Large intestine (tissue), 12 donors: ENCODE measurements around the gene CCSER2. TPM values are rescaled to one million over a fixed set of nuclear protein-coding genes. Genes with fewer than 3 reads are reported as not detected.
"Not testable (repeated sequence)": the region's sequence is repeated elsewhere in the genome, so short reads cannot be mapped to it uniquely, and the experiment has no call there.

Experiments used
- DNase-seq, 2 donors: peaks; one replicate each; pipeline versions ENCODE4 v3.0.0 to v3.0.0-alpha.2; 2013
- H3K27ac ChIP-seq: one replicate; pipeline ENCODE4 v1.5.1; 2013; ENCODE audit warnings: low read length
- H3K27me3 ChIP-seq: 2 replicates; pipeline ENCODE4 v1.6.1; 2013; ENCODE audit warnings: low read length; ENCODE audit not compliant: control insufficient read depth, insufficient read depth
- H3K36me3 ChIP-seq: 2 replicates; pipeline ENCODE4 v1.6.1; 2013; ENCODE audit warnings: low read length; ENCODE audit not compliant: control insufficient read depth, insufficient read depth
- H3K4me1 ChIP-seq: one replicate; pipeline ENCODE4 v1.6.1; 2013; ENCODE audit warnings: low read length; ENCODE audit not compliant: control insufficient read depth, insufficient read depth
- H3K4me3 ChIP-seq: one replicate; pipeline ENCODE4 v1.5.1; 2013; ENCODE audit warnings: low read length
- H3K9me3 ChIP-seq: one replicate; pipeline ENCODE4 v1.6.1; 2013; ENCODE audit warnings: mild to moderate bottlenecking, low read depth, low read length, moderate library complexity; ENCODE audit not compliant: control insufficient read depth
- WGBS: methylation state at CpG from one replicate; pipeline ENCODE4 v1.1.5; 2013; ENCODE audit warnings: low lambda C conversion rate; ENCODE audit not compliant: insufficient coverage; 5-methylcytosine and 5-hydroxymethylcytosine counted together
- long read RNA-seq, 11 donors: transcript quantifications; one replicate each; lab custom pipeline, GENCODE V29; 2026
- polyA plus RNA-seq: library from polyadenylated mRNA; unstranded; fragments of 120-200 nt; gene quantifications from one replicate; pipeline ENCODE4 v1.2.1, GENCODE V29; 2013

Gene CCSER2
- polyA plus RNA-seq = 16.9 TPM
- long read RNA-seq, donor 1, full-length matches to known transcripts = 1 of 1 reads
- long read RNA-seq, donor 1, partial matches to known transcripts = 0 of 1 reads
- long read RNA-seq, donor 1, other reads (novel, unspliced or antisense) = 0 of 1 reads
- long read RNA-seq, donor 2, full-length matches to known transcripts = 2 of 2 reads
- long read RNA-seq, donor 2, partial matches to known transcripts = 0 of 2 reads
- long read RNA-seq, donor 2, other reads (novel, unspliced or antisense) = 0 of 2 reads
- long read RNA-seq, donor 3 = 0 reads
- long read RNA-seq, donor 4 = 0 reads
- long read RNA-seq, donor 5 = 0 reads
- long read RNA-seq, donor 6 = 0 reads
- long read RNA-seq, donor 7, full-length matches to known transcripts = 3 of 3 reads
- long read RNA-seq, donor 7, partial matches to known transcripts = 0 of 3 reads
- long read RNA-seq, donor 7, other reads (novel, unspliced or antisense) = 0 of 3 reads
- long read RNA-seq, donor 8, partial matches to known transcripts = 0 of 1 reads
- long read RNA-seq, donor 8, other reads (novel, unspliced or antisense) = 0 of 1 reads
- long read RNA-seq, donor 9, partial matches to known transcripts = 0 of 1 reads
- long read RNA-seq, donor 9, other reads (novel, unspliced or antisense) = 0 of 1 reads
- long read RNA-seq, donor 10, full-length matches to known transcripts = 5 of 5 reads
- long read RNA-seq, donor 10, partial matches to known transcripts = 0 of 5 reads
- long read RNA-seq, donor 10, other reads (novel, unspliced or antisense) = 0 of 5 reads
- long read RNA-seq, donor 11 = 0 reads

- Histone ChIP-seq H3K27ac (peak within 1 kb of the TSS; percentile 76), H3K4me1 (peaks cover 7% of the 10 kb centered on the region), H3K4me3 (peak within 1 kb of the TSS; percentile 68), H3K27me3 (no peaks in the 10 kb centered on the region), H3K9me3 (no peaks in the 10 kb centered on the region), H3K36me3 (no peaks in the 10 kb centered on the region)
- DNase-seq = peak; percentile 93 to 94
- WGBS = no CpG with 5 or more reads among the region's 104 CpGs
Observed at GRCh38 chr10:84328418-84329195, at the start of gene CCSER2. Gene CCSER2 (plus strand): TSS chr10:84328589. CDS start chr10:84371053, 42,464 bp downstream.

- not testable (repeated sequence) for H3K4me1 ChIP-seq, H3K27ac ChIP-seq, H3K36me3 ChIP-seq, H3K9me3 ChIP-seq, H3K27me3 ChIP-seq, DNase-seq, H3K4me3 ChIP-seq
- WGBS = no CpG with 5 or more reads among the region's 31 CpGs
Observed at GRCh38 chr10:84279876-84280475, 48.4 kb upstream of the CCSER2 start.

- Histone ChIP-seq H3K36me3 (no peaks in the 10 kb centered on the region), H3K27me3 (no peaks in the 10 kb centered on the region), H3K4me1 (no peaks in the 10 kb centered on the region), H3K9me3 (no peaks in the 10 kb centered on the region), H3K4me3 (no peak overlapping the region), H3K27ac (no peak overlapping the region)
- DNase-seq = no peak
Observed at GRCh38 chr10:84286695-84287094, 41.7 kb upstream of the CCSER2 start.

GRCh38 chr10:84288151-84288550 lies 40.2 kb upstream of the CCSER2 start:
- H3K4me3 ChIP-seq = no peak overlapping the region
- no peak overlapping the region for H3K27ac ChIP-seq
- whole genome bisulfite sequencing = no CpG with 5 or more reads among the region's 1 CpG
- H3K9me3 ChIP-seq = no peaks in the 10 kb centered on the region
- no peaks in the 10 kb centered on the region for H3K4me1 ChIP-seq
- no peak for DNase-seq
- no peaks in the 10 kb centered on the region for H3K27me3 ChIP-seq
- H3K36me3 ChIP-seq = no peaks in the 10 kb centered on the region

GRCh38 chr10:84289521-84290200 lies 38.7 kb upstream of the CCSER2 start:
- H3K4me1 ChIP-seq = no peaks in the 10 kb centered on the region
- no peaks in the 10 kb centered on the region for H3K27me3 ChIP-seq
- DNase-seq = no peak
- no peaks in the 10 kb centered on the region for H3K9me3 ChIP-seq
- no peaks in the 10 kb centered on the region for H3K36me3 ChIP-seq
- no peak overlapping the region for H3K4me3 ChIP-seq
- H3K27ac ChIP-seq = no peak overlapping the region
- 80% methylated on average over 1 of the region's 1 CpG for WGBS

- Histone ChIP-seq H3K4me1 (no peaks in the 10 kb centered on the region), H3K27me3 (no peaks in the 10 kb centered on the region), H3K27ac (no peak overlapping the region), H3K36me3 (no peaks in the 10 kb centered on the region), H3K4me3 (no peak overlapping the region), H3K9me3 (no peaks in the 10 kb centered on the region)
- 60% methylated on average over 1 of the region's 3 CpGs for WGBS
- DNase-seq = no peak
Observed at GRCh38 chr10:84290235-84290634, 38.2 kb upstream of the CCSER2 start.

- Histone ChIP-seq H3K4me3 (no peak overlapping the region), H3K27me3 (no peaks in the 10 kb centered on the region), H3K27ac (no peak overlapping the region), H3K4me1 (no peaks in the 10 kb centered on the region), H3K36me3 (no peaks in the 10 kb centered on the region), H3K9me3 (no peaks in the 10 kb centered on the region)
- DNase-seq = no peak
- WGBS = no CpG with 5 or more reads among the region's 1 CpG
Observed at GRCh38 chr10:84291384-84291783, 37.0 kb upstream of the CCSER2 start.

- no CpG with 5 or more reads among the region's 2 CpGs for WGBS
- no peak for DNase-seq
- H3K4me1 ChIP-seq = no peaks in the 10 kb centered on the region
Observed at GRCh38 chr10:84292502-84292901, 35.9 kb upstream of the CCSER2 start.

GRCh38 chr10:84293171-84293570 lies 35.2 kb upstream of the CCSER2 start:
- Histone ChIP-seq H3K9me3 (no peaks in the 10 kb centered on the region), H3K27ac (no peak overlapping the region), H3K36me3 (no peaks in the 10 kb centered on the region), H3K4me3 (no peak overlapping the region), H3K27me3 (peaks cover under 1% of the 10 kb centered on the region), H3K4me1 (no peaks in the 10 kb centered on the region)
- no CpG with 5 or more reads among the region's 1 CpG for WGBS
- no peak for DNase-seq

More at GRCh38 chr10:84292502-84292901, 35.9 kb upstream of the CCSER2 start:
- no peaks in the 10 kb centered on the region for H3K9me3 ChIP-seq
- H3K4me3 ChIP-seq = no peak overlapping the region
- H3K27ac ChIP-seq = no peak overlapping the region
- no peaks in the 10 kb centered on the region for H3K27me3 ChIP-seq
- H3K36me3 ChIP-seq = no peaks in the 10 kb centered on the region
